Ascending aorta (tissue), 2 donors: ENCODE results near the gene TPP1. TPM values are rescaled to one million over a fixed set of nuclear protein-coding genes. Genes with fewer than 3 reads are reported as not detected.

Experiments
- DNase-seq, 2 donors: peaks; one replicate each; pipeline ENCODE4 v3.0.0-alpha.2; 2019; ENCODE audit warnings: low spot score in 2 of 2
- H3K27ac ChIP-seq, 2 donors: fragments of 200-600 bp; sonication (generic); one replicate each; pipeline ENCODE4 v1.5.1; 2016 to 2017; ENCODE audit warnings: mild to moderate bottlenecking in 1 of 2
- H3K27me3 ChIP-seq: fragments of 200-600 bp; sonication (generic); one replicate; pipeline ENCODE4 v1.5.1; 2017
- H3K36me3 ChIP-seq, 2 donors: fragments of 200-600 bp; sonication (generic); one replicate each; pipeline ENCODE4 v1.5.1; 2016
- H3K4me1 ChIP-seq, 2 donors: fragments of 200-600 bp; sonication (generic); one replicate each; pipeline ENCODE4 v1.5.1; 2016 to 2017; ENCODE audit warnings: mild to moderate bottlenecking in 1 of 2
- H3K4me3 ChIP-seq, 2 donors: fragments of 200-600 bp; sonication (generic); one replicate each; pipeline ENCODE4 v1.5.1; 2016 to 2017; ENCODE audit warnings: mild to moderate bottlenecking in 1 of 2
- H3K9me3 ChIP-seq, 2 donors: fragments of 200-600 bp; sonication (generic); one replicate each; pipeline ENCODE4 v1.5.1; 2016
- intact Hi-C: fragments of 100-400 bp; cut with DNase I; formaldehyde crosslinking; loops from one replicate; pipeline ENCODE4 v1.15.1; 2023
- total RNA-seq: library from RNA; depleted of rRNA; stranded (reverse); fragments of >200 nt; gene quantifications from one replicate; pipeline ENCODE4 v1.1.0, GENCODE V29; 2016
- TF ChIP-seq, protein P1 (sequence below), 3 experiments: fragments of 200-600 bp in 2 of 3; fragments of 450-650 bp in 1 of 3; sonication (generic) in 2 of 3; IDR thresholded peaks; one replicate each; pipeline ENCODE4 v1.5.1; 2016 to 2019; ENCODE audit warnings: antibody characterized with exemption in 3 of 3, mild to moderate bottlenecking in 1 of 3, moderate library complexity in 1 of 3

The TPP1 gene
- total RNA-seq: 96.7 TPM

DNA sequence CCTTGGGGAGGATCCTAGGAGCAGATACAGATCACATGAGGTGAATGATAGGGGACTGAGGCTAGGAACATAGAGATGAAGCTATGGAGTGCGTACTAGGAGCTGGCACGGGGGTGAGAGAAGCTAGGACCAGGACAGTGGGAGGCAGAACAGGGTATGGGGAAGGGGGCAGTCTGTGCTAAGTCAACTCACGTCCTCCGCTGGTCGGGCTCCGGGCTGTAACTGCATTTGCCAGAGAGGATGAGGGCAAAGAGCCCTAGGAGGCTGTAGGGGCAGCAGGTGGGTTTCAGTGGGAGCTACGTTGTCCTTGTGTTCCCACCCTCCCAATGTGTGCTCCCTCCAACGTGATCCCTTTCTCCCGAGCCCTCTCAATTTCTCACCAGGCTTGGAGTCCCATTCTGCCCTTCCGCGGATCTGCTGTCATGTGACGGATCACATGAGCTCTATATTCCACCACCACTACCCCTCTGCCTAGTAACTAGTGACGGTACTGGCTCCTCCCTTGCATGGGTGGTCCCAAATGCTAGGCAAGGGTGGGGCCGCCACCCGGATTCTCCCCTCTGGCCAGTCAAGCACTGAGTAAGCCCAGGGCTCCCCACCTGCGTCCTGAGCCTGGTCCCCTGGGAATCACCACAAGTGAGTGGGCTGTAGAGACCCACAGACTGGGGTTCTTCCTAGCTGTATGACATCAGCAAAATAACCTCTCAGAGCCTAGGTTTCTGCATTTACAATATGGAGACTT lies at the start of gene TPP1:
TPP1 (minus strand) TSS at position 419 of the 742 bp plus-strand sequence; CDS start at position 397, 22 bp downstream.
- no peaks in the 10 kb centered on the region for H3K9me3 ChIP-seq
- intact Hi-C loops: loop anchor here (1.0 kb wide), 1 partner anchor 64 kb away; the partner anchor contains the start of gene MRPL17
- peak; percentile 92 to 99 for DNase-seq
- peak within 1 kb of the TSS; percentile 69 to 76 for H3K4me3 ChIP-seq
- H3K27me3 ChIP-seq: no peaks in the 10 kb centered on the region
- H3K4me1 ChIP-seq: peaks cover 3 to 17% of the 10 kb centered on the region in 2 donors
- peak within 1 kb of the TSS; percentile 81 to 82 for H3K27ac ChIP-seq
- peaks cover 13 to 30% of the 10 kb centered on the region in 2 donors for H3K36me3 ChIP-seq
- TF ChIP-seq, protein P1, sequence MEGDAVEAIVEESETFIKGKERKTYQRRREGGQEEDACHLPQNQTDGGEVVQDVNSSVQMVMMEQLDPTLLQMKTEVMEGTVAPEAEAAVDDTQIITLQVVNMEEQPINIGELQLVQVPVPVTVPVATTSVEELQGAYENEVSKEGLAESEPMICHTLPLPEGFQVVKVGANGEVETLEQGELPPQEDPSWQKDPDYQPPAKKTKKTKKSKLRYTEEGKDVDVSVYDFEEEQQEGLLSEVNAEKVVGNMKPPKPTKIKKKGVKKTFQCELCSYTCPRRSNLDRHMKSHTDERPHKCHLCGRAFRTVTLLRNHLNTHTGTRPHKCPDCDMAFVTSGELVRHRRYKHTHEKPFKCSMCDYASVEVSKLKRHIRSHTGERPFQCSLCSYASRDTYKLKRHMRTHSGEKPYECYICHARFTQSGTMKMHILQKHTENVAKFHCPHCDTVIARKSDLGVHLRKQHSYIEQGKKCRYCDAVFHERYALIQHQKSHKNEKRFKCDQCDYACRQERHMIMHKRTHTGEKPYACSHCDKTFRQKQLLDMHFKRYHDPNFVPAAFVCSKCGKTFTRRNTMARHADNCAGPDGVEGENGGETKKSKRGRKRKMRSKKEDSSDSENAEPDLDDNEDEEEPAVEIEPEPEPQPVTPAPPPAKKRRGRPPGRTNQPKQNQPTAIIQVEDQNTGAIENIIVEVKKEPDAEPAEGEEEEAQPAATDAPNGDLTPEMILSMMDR (IDR thresholded peaks at IDR 0.05): no peak

DNA sequence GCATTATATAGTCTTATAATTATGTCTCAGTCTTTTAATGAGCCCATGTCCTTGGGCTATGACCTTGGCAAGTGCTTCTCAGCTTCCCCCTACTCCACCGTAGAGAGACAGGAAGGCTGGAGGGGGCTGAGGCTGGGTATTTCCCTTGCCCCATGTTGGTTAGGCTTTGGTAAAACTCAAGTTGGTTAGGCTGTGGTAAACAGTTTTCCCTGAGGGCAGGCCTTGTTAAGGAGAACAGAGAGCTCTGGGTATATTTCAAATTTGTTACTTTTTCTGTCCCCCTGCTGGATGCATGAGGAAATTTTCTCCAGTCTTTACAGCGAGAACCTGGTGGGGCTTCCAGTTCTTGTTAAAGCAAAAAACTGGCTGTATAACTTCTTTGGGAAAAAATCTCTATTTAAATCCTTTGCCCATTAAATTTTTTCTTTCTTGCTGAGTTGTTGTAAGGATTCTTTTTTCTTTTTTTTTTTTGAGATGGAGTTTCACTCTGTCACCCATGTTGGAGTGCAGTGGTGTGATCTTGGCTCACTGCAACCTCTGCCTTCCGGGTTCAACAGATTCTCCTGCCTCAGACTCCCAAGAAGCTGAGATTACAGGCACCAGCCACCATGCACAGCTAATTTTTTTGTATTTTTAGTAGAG lies 48.6 kb upstream of the TPP1 start:
- Histone ChIP-seq H3K27ac (no peak overlapping the region), H3K27me3 (no peaks in the 10 kb centered on the region), H3K4me1 (no peaks in the 10 kb centered on the region), H3K9me3 (no peaks in the 10 kb centered on the region), H3K36me3 (no peaks in the 10 kb centered on the region), H3K4me3 (no peak overlapping the region)
- intact Hi-C loops: no loop called here
- no peak for DNase-seq
- TF ChIP-seq, protein P1 (IDR thresholded peaks at IDR 0.05): peak; percentile 36 to 62 (median 47)

DNA sequence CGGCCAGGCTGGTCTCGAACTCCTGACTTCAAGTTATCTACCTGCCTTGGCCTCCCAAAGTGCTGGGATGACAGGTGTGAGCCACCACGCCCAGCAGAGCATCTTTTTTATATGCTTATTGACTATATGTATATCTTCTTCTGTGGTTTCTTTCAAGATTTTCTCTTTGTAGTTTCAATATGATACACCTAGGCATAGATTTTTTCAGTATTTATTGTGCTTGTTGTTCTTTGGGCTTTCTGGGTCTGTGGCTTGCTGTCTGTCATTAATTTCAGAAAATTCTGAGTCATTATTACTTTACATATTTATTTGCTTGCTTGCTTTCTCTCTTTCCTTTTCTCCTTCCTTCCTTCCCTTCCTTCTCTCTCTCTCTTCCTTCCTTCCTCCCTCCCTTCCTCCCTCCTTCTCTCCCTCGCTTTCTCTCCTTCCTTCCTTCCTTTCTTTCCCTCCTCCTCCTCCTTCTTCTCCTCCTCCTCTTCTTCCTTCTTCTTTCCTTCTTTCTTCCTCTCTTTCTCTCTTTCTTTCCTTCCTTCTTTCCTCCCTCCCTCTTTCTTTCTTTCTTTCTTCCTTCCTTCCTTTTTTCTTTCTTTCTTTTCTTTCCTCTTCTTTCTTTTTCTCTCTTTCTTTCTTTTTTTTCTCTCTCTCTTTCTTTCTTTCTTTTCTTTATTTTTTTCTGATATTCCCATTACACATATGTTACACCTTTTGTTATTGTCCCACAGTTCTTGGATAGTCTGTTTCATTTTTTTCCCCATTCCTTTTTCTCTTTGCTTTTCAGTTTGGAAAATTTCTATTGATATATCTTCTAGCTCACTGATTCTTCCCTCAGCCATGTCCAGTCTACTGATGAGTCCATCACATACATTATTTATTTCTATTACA lies 47.3 kb upstream of the TPP1 start:
- TF ChIP-seq, protein P1 (IDR thresholded peaks at IDR 0.05): no peak
- Histone ChIP-seq H3K4me1 (no peaks in the 10 kb centered on the region), H3K9me3 (no peaks in the 10 kb centered on the region), H3K27ac (no peak overlapping the region), H3K4me3 (no peak overlapping the region), H3K27me3 (no peaks in the 10 kb centered on the region), H3K36me3 (no peaks in the 10 kb centered on the region)
- intact Hi-C loops: no loop called here
- DNase-seq: no peak

DNA sequence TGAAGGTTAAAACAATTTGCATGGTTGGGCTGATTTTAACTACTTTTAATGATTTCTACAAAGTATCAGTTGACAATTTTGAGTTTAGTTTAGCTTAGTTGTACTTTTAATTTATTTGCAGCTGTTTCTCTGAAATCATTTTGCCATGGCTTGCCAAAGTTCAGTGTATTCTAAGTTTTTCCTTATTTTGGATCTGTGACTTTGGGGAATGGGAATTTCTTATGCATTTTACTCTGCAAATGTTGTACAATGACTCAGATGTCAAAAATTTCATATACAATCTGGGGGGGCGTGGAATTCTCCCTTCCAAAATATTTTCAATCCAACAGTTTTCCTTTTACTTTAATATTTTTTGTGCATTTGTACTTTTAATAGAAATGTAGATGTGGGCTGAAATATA lies 45.3 kb upstream of the TPP1 start:
- DNase-seq: no peak
- TF ChIP-seq, protein P1 (IDR thresholded peaks at IDR 0.05): no peak
- H3K9me3 ChIP-seq: no peaks in the 10 kb centered on the region
- intact Hi-C loops: no loop called here
- no peaks in the 10 kb centered on the region for H3K36me3 ChIP-seq
- H3K4me1 ChIP-seq: no peaks in the 10 kb centered on the region
- H3K27me3 ChIP-seq: no peaks in the 10 kb centered on the region
- H3K4me3 ChIP-seq: no peak overlapping the region
- no peak overlapping the region for H3K27ac ChIP-seq

DNA sequence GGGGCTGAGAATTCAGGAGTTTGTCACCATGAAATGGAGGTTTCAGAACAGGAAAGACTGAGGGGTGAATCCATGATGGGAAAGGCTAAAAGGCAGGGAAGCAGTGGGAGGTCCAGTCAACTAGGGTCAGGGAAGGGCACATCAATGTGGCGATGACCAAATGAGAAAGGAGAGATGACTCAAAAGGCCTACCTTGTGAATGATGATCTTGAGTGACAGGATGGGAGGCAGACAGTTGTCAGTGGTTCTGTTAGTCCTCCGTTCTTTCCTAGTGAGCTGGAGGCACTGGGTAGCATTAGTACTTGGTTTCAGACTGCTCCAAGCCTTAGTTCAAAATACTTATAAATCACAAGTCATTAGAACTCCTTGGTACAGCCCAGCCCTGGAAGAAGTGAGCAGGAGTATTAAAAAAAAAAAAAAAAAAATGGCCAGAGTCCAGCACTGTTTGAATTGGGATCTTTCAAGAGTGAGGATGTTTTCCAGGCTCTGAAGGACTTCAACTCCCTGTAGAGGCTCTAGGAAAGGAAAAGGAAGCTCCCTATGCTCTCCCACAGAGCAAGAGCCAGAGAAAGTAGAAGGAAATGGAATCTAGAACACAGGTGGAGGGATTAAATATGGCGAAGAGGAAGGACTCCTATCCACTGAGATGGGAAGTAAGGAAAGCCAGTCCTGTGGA lies 44.7 kb upstream of the TPP1 start:
- intact Hi-C loops: no loop called here
- no peak for DNase-seq
- Histone ChIP-seq H3K27me3 (no peaks in the 10 kb centered on the region), H3K4me1 (no peaks in the 10 kb centered on the region), H3K27ac (peak overlapping the region in 1 of 2 donors; percentile 43), H3K4me3 (no peak overlapping the region), H3K36me3 (no peaks in the 10 kb centered on the region), H3K9me3 (no peaks in the 10 kb centered on the region)
- TF ChIP-seq, protein P1 (IDR thresholded peaks at IDR 0.05): no peak
